SK-N-SH (cell line): ENCODE data around the gene GNG4.

ENCODE experiments used
- EP300 ChIP-seq, 2 experiments: IDR thresholded peaks; 2 replicates each; pipeline versions ENCODE4 v1.4.0 to v1.6.1; 2012; ENCODE audit warnings: borderline replicate concordance in 1 of 2, low read depth in 1 of 2, low read length in 1 of 2
- EZH2phosphoT487 ChIP-seq: fragments of 200-600 bp; sonication (generic); IDR thresholded peaks from 2 replicates; pipeline ENCODE4 v1.6.1; 2017; ENCODE audit warnings: low read depth, mixed run types, mild to moderate bottlenecking, antibody characterized with exemption, moderate library complexity, borderline replicate concordance
- MAX ChIP-seq: IDR thresholded peaks from 2 replicates; pipeline ENCODE4 v1.4.0; 2012; ENCODE audit warnings: low read depth
- MXI1 ChIP-seq: IDR thresholded peaks from 2 replicates; pipeline ENCODE4 v1.6.1; 2012; ENCODE audit warnings: mild to moderate bottlenecking, low read depth, low read length, improper control_type of control experiment
- POLR2AphosphoS5 ChIP-seq: IDR thresholded peaks from 2 replicates; pipeline ENCODE4 v1.6.1; 2012; ENCODE audit warnings: low read depth, low read length
- RAD21 ChIP-seq: IDR thresholded peaks from 2 replicates; pipeline ENCODE4 v1.6.1; 2012; ENCODE audit warnings: mild to moderate bottlenecking, low read length
- RXRA ChIP-seq: IDR thresholded peaks from 2 replicates; pipeline ENCODE4 v1.4.0; 2012; ENCODE audit warnings: low read depth, mild to moderate bottlenecking, borderline replicate concordance
- SIN3A ChIP-seq: IDR thresholded peaks from 2 replicates; pipeline ENCODE4 v1.6.1; 2012; ENCODE audit warnings: low read depth, mild to moderate bottlenecking, low read length, moderate library complexity, borderline replicate concordance
- TAF1 ChIP-seq: IDR thresholded peaks from 2 replicates; pipeline ENCODE4 v1.6.1; 2012; ENCODE audit warnings: low read depth, mild to moderate bottlenecking, low read length, moderate library complexity, borderline replicate concordance
- USF2 ChIP-seq: fragments of 150-350 bp; IDR thresholded peaks from 2 replicates; pipeline ENCODE4 v1.6.1; 2017; ENCODE audit warnings: antibody characterized with exemption, low read length, low read depth, borderline replicate concordance
- YY1 ChIP-seq: IDR thresholded peaks from 2 replicates; pipeline ENCODE4 v1.4.0; 2012; ENCODE audit warnings: low read depth, mild to moderate bottlenecking
- ZBTB33 ChIP-seq: IDR thresholded peaks from 2 replicates; pipeline ENCODE4 v1.4.0; 2012; ENCODE audit warnings: low read depth, borderline replicate concordance
- TF ChIP-seq, protein P1 (sequence below): fragments of 200-600 bp; sonication (generic); IDR thresholded peaks from 2 replicates; pipeline ENCODE4 v1.6.1; 2017; ENCODE audit warnings: antibody characterized with exemption, mild to moderate bottlenecking, moderate library complexity

DNA sequence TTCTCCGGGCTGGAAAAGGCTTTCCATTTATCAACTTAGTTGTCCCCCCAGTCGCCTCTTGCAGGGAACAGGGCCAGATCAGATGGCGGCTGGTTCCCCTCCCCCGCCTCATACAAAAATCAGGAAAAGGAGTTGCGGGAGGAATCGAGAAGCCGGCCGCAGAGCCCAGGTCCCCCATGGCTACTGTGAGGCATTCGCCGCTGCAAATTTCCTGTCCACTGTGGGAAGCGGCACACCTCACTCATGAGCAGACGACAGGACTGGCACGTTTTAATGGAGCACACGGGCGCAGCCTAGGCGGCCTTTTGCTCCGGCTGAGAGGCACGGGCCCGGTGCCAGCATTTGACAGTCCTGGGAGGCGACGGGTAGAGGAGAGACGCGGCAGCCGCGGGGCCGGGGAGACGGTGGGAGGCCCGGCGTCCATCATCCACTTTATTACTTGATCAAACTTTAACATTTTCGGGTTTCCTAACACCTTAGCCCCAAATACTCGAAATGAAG is 1.1 kb downstream of the GNG4 start:
- TF ChIP-seq EZH2phosphoT487 (no peak), ZBTB33 (no peak), SIN3A (no peak), TAF1 (no peak), MXI1 (peak; percentile 86), RXRA (no peak), USF2 (no peak), YY1 (no peak), EP300 (IDR thresholded peaks at IDR 0.05; ENCODE audit: borderline replicate concordance in 1 of 2, low read depth in 1 of 2, low read length in 1 of 2) (no peak), RAD21 (no peak; the same call in 1 of the 2 replicates), POLR2AphosphoS5 (no peak), MAX (no peak)
- TF ChIP-seq, protein P1, sequence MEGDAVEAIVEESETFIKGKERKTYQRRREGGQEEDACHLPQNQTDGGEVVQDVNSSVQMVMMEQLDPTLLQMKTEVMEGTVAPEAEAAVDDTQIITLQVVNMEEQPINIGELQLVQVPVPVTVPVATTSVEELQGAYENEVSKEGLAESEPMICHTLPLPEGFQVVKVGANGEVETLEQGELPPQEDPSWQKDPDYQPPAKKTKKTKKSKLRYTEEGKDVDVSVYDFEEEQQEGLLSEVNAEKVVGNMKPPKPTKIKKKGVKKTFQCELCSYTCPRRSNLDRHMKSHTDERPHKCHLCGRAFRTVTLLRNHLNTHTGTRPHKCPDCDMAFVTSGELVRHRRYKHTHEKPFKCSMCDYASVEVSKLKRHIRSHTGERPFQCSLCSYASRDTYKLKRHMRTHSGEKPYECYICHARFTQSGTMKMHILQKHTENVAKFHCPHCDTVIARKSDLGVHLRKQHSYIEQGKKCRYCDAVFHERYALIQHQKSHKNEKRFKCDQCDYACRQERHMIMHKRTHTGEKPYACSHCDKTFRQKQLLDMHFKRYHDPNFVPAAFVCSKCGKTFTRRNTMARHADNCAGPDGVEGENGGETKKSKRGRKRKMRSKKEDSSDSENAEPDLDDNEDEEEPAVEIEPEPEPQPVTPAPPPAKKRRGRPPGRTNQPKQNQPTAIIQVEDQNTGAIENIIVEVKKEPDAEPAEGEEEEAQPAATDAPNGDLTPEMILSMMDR, result no peak
